DMS114 treated with DMSO at 0.1 percent for 48 hours (cell line): ENCODE results near the gene FKTN.

ENCODE experiments used
- DNase-seq: peaks from one replicate; lab custom pipeline; 2025; ENCODE audit not compliant: unreplicated experiment; lab: John Stamatoyannopoulos, UW

The FKTN gene

DNA sequence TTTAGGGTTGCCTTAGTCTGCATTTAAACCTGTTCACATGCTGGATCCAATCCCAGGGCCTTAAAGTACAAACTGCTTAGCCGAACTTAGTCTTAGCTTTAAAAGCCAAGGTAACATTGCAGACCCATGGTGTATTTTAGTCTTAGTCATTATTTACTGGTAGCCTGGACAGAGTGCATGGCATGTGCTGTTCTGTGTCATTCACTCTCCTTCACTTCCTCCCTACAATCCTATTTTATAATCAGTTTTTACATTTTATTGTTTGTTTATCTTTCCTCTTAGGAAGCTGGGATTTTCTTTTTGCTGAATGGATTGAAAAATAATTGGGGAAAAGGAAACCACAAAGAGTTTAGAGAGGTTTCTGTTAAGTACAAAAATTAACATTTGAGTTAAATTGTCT lies 74.9 kb downstream of the FKTN start:
- DNase-seq: no peak

DNA sequence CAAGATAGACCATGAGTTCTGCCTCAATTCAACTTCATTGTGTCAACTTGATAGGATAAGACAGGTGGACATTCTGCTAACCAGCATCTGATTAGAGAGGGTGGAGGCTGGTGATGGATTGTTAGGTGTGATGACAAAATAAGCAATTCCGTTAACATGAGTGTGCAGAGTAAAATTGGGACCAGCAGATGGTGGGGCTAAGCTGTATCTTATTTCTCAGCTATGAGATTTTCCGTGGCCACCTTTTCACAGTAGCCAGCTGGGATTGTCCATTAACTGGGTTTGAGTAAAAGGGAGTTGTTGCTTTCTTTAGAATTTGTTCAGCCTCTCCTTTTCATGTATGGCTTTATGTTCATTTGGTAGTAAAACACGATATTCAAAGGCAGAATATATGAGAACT lies 75.5 kb downstream of the FKTN start:
- DNase-seq: no peak

DNA sequence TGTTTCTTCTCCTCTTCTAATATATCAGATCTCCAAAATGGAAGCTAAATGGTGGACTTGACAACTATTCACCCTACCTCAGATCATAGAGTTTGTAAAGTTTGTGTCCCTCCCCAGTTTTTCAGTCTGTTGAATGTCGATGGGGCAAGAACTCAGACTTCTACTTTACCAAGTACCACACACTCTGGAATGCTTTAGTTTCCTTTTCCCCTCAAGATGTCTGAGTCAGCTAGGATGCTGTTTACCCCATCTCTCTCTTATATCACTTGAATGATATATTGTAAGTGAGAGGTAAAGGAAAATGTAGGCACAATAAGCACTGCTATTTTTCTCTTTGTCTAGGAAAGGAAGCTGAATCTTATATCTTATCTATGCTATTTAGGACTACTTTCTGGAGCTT lies 78.4 kb downstream of the FKTN start:
- no peak for DNase-seq

DNA sequence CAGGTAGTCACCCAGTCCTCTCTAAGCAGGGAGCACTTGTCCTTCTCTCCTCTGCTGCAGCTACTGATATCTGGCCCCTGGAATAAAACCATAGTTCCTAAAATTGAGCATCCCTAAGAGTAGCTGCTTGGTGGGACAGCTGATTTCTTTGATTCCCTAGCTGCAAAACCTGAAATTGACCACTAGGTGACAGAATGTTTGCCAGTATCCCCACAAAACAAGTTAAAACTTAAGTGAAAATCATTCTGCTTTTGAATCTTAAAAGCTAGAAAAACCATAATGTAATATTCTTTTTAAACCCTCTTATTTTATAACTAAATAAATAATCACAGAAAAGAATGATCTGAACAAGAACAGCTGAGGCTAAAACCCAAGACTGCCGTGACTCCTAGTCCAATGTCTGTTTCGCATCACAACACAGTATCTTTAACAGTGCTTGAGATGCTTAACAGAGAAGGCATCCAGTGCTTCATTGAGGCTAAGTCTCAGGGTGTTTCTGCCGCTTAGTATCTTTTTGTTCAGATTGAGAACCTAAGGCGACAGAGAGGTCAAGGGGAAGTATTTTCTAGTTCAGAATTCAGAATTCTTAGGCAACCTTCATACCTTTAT lies 80.0 kb downstream of the FKTN start:
- DNase-seq: peak; percentile 5

DNA sequence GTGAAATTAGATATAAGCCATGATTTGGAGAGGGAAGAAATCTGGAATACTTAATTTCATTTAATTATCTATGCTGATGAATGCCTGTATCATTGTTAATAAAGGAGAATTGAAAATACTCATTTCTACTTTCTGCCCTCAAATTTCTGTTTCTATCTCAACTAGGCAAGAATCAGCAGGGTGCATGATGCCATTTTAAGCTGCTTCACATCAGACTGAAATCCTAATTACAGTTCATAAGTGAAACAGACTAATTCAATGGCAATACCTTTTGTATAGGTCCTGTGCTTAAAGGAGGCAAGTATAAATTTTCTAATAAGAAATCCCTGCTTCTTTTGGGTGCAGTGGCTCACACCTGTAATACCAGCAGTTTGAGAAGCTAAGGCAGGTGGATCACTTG lies 82.0 kb downstream of the FKTN start:
- DNase-seq: no peak

DNA sequence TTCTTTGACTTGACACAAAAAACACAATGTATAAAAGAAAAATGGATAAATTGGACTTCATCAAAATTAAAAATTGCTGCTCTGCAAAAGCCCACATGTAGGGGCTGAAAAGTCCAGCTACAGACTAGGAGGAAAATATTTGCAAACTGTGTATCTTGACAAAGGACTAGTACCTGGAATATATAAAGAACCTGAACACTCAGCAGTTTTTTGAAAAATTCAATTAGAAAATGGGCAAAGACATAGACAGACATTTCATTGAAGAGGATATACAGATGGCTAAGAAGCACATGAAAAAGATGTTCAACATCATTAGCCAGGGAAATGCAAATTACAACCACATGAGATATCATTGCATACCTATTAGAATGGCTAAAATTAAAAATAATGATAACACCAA lies 85.9 kb downstream of the FKTN start:
- no peak for DNase-seq

DNA sequence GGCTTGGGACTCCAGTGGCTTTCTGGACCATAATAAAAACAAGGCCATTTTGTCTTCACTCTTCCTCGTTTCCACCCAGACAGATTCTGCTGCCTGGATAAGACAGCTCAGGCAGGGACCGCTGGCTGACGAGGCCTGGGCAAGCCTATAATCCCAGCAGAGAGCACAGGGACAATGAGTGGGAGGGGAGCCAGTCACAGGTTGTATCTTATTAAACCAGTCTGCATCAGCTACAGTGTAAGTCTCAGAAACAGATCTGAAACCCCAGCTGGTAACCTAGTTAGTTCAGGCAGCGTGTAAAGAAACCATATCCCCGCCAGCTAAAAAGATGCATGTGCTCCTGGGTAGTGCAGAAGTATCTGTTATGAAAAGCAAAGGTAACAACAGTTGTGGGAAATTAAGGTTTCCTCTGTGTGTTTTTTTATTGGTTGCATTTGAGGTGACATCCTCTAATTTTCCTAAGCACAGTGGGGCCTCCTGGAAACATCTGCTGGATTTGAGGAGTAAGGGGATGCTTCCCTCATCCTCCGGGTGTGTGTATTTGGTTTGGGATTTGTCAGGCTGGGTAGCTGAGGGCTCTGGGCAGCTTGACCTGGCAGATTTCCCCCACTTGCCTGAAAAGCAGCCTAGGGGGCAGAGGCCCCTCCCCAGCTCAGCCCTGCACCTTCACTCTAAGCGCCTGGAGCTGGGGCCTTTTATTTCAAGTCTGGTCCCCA lies 89.1 kb downstream of the FKTN start:
- no peak for DNase-seq

DNA sequence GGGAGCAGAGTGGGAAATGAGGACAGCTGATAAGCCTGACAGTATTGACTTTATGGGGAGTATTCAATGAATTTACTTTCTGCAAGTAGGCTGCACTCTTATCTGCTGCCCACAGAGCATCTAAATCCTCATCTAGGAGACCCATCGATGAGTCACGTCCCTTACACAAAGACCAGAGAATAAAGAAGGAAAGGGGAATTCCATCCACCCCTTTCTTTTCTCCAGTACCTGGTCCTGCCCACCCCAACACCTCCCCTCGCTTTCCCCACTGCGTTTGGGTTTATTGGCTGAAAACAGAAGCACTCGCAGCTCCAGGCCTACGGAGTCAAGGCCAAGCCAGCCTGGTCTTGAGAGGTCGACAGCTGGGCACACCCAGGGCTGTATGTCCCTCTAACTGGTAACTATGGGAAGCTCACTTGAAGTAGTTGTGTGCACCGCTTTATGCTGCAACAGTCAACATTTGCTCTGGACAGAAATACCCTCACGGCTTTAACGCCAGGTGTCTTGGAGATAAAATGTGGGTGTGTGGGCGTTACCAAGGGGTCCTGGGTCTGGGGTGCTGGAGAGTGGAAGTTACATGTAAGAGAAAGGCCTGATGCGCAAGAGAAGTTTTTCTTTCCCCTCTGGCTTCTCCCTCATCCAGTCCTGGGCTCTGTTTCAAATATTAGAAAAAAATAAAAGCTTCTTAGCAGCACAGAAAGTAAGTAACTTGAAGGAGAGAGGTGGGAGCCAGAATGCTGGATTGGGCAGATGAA lies 89.8 kb downstream of the FKTN start:
- DNase-seq: no peak

DNA sequence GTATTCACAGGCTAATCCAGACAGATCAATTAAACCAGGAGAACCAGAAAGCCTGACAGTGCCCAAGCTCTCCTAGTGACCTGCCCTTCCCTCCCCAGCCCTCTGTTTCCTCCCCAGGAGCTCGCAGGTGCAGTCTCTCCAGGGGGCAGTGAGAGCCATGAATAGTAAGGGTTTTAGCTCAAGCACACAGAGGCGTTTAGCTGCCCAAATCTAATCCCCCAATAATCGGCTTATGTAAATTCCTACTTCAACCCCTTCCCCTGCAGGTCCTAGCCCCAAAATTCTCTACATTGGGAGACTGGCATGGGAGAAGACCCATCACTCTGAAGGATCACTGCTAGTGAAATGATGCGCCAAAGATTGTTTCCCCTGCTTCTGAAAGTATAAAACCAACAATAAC lies 93.9 kb downstream of the FKTN start:
- no peak for DNase-seq

DNA sequence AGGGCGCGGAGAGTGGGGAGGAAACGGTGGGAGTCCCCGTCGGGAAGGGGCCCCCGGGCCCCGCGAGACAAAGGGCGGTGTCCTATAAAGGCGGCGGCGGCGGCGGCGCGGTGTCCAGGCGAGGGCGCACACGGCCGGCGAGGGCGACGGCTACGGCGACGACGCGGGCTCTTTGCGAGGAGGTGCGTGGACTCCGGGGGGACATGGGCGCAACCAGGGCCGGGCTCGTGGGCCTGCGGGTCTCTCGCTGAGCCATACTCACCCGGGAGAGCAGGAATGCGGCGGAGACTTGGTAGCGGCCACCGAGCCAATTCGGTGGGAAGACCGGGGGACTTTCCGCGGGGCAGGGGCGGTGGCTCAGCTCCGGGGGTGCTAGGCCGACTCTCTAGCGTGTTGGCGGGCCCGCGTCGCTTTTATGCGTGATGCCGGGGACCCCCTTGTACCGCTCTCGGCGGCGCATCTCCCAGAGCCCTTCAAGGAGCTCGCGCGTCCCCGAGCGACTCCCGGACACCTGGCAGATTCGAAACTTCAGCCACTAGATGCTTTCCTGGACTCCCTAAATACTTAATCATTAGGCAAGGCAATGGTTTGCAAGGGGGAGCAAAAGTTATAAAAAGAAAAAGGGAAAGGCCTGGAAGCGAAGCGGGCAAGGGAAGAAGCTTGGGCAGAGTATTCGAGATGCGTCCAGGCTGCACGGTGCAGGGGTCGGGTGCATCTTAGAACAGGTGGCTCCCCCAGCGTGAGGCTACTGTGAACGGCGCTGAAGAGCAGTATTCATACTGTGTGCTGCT lies 98.4 kb downstream of the FKTN start:
- no peak for DNase-seq

DNA sequence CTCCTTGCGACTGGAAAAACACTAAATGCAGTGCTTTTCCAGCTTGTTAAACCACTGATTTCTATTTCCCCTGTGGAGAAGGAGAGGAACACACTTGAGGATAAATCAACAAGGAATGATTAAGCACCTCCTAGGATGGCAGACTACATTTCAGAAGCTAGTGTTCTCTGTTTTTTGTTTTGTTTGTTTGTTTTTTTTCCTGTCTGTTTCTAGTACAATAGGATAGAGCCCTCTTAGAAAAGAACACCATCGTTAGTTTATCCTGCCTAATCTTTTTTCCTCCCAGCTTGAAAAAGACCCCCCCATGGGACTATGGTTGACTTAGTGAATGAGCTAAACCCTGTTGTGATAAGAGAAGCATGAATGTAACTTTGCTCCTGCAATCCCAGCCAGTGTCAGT lies 100.4 kb downstream of the FKTN start:
- no peak for DNase-seq

DNA sequence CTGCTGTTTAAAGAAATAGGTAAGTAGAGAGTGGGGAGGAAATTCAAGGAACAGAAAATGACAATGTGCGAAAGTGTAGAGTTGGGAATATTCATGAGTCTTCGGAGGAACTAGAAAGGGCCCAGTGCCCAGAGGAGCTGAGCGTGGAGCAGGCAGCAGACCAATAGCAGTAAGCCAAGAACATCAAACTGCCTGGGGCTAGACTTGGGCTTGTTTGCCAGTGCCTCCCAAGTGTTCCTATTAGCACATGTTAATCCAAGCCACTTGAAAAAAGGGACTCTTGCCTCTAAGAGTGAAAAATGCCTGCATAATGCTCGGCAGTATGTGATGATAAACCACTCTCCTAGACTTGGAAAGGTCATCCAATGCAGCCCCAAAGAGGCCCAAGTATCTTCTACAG lies 103.1 kb downstream of the FKTN start:
- no peak for DNase-seq

DNA sequence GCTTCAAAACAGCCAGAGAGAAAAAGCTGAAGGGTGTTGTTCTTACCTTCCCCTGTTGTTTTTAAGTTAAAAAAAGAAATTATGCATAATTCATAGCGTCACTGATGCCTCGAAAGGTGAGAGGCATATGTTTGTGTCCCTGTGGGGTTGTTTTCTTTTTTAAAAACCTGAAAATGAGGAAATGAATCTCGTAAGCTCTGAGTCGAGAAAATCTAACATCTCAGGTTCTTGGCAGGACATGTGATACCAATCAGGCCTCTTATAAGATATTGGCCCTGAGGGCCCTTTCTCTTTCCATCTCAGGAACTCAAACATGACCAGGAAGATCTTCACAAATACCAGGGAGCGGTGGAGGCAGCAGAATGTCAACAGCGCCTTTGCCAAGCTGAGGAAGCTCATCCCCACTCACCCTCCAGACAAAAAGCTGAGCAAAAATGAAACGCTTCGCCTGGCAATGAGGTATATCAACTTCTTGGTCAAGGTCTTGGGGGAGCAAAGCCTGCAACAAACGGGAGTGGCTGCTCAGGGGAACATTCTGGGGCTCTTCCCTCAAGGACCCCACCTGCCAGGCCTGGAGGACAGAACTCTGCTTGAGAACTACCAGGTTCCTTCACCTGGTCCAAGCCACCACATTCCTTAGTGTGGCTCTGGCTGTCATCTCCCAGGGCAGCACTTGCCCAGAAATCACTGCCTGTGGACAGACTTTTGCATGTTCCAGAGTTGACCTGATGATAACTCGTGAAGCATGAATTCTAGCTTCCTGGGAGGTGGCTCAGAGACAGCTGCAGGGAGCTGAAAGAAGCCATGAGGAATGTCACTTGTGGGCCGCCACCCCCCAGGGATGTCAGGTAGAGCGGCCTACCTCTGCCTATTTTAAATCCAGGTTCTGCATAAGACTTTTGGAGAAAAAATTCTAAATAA lies 104.5 kb downstream of the FKTN start, which contains the start of gene TAL2:
Gene TAL2 (plus strand): TSS at position 274 of the 921 bp plus-strand sequence. CDS start 40 bp downstream, at position 314.
- DNase-seq: no peak

DNA sequence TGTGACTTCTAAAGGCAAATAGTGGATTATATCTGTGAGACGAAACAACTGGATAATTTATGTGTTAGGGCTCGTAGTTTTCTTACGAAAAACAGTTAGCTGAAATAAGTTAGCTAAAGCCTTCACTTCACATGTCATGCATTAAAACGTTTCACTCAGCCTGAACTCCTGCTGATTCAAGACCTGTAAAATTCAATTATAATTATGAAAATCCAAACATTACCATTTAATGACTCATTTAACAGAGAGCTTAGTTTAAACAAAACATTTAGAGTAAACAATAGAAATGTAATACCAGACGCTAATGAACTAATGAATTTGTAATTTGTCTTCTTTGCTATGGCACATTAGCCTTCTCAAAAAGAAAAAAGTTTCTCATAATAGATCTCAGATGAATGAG lies 106.0 kb downstream of the FKTN start:
- DNase-seq: no peak

DNA sequence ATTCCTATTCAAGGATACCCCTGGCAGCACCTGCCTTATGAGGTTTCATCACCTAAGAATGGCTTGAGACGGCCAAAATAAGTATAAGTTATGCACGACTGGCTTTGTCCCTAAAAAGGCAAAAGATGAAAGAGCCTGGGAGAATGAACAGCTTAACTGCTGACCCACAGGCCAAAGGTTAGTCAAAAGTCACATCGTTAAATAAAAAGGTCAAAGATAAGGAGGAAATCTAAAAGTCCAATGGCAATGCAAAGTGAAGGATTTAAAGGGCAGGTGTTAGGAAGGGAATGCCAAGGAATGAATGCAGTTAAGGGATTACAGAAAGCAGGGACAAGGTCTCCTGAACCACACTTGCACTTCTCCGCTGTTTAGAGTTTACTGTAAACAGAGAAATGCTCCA lies 109.9 kb downstream of the FKTN start:
- no peak for DNase-seq

DNA sequence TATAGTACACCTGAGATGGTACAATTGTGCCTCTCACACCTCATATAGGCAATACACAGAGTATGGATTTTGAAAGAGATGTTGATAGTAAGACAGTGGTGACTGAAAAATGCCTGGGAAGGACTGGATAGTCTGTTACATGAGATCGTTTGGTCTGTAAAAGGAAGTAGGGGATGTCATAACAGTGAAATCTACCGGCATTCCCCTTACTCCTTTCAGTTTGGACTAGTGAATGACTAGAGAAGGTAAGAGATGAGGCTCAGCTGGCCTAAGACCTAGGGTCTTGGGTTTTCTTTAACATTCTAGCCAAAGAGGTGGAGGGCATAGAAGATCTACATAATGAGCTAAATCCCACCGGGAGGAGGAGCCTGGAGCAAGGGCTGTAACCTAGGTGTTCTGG lies 112.4 kb downstream of the FKTN start:
- DNase-seq: no peak

DNA sequence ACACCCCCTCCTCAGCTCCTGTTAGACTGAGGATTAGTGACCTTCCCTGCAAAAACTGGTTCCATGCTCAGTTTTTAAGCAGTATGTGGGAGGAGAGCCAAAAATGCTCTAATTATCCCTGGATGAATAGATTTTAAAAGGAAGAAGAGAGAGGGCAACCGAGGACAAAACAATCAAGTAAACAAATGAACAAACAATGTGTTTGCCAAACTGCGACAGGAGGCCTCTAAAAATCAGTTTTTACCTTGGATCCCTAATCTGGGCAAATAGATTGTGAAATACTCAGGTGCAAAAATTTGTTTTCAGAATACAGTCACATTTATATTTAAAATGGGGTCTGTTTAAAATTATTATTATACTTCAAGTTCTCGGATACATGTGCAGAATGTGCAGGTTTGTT lies 112.8 kb downstream of the FKTN start:
- no peak for DNase-seq

DNA sequence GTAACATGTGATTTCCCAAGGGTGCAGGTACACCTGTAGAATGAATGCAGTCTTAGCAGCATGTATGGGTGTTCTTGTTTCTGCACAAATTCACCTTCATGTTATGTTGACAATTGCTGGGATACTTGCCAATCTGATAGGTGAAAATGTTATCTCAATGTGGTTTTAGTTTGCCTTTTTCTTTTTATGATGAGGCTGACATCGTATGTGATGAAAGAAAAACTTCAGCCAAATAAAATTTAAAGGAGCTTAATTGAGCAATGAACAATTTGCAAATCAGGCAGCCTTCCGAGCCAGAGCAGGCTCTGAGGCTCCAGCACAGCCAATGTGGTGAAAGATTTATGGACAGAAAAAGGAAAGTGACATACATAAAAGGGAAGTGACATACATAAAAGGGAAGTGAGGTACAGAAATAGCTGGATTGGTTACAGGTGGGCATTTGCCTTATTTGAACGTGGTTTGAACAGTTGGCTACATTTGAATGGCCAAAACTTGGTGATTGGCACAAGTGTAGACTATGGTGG lies 114.8 kb downstream of the FKTN start:
- DNase-seq: no peak

DNA sequence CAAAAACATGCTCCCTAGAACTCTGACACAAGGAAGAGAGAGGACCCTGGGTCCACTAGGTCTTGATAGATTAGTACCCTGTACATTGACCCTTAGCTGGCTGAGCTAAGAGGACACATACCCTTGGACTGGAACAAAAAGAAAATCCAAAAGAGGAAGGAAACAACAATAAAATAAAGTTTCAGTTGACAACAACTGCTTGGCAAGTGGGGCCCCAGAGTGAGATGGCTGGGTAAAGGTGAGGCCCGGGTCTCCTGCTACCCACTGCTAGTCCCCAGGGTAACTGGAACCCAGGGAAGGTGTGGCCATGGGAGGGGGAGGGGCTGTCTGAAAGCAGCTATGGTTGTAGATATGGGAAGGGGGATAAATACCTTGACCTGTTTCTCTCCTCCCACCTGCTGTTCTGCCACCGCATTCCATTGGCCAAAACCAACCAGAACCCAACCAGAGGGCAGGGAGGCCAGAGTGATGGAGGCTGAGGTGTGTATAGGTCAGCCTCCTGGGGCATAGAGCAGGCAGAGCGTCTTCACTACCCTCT lies 116.0 kb downstream of the FKTN start:
- DNase-seq: no peak

DNA sequence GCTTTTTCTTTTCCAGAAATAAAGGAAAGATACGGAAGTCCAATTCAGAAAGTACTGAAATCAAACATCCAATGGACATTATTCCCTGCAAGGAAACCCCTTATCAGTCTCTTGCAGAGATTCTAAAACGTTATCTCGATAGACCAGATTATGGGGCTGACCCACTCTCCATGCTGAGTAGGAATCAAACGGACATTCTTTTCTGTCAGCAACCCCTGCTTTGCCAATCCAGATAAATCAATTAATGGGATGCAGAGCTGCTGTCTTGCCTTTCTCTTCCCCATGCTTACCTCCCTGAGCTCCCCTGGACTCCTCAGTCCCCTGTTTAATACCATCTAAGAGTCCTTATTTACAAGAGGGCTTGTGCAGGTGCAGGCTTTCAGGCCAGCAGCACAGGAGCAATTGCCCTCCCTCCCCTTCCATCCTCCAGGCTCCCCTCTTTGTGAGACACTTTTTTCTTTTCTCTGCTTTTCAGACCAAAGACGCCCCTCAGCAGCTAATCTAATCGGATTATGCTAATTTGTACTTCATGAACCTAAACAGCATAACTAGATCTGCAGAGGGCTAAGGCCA lies 118.5 kb downstream of the FKTN start:
- DNase-seq: no peak
